Measurements from ENCODE around the gene EIF2S3.

Gene EIF2S3

GRCh38 chrX:24124244-24124799, 69.6 kb downstream of the EIF2S3 start:
- peaks cover 7% of the 10 kb centered on the region for H3K4me1 Mint-ChIP-seq
- DNase-seq = no peak
- H3K4me3 Mint-ChIP-seq = no peak overlapping the region
- H3K36me3 Mint-ChIP-seq (ENCODE audit: low read depth) = no peaks in the 10 kb centered on the region
- H3K27ac Mint-ChIP-seq = peak overlapping the region; percentile 79
- no peaks in the 10 kb centered on the region for H3K9me3 Mint-ChIP-seq
- no peaks in the 10 kb centered on the region for H3K27me3 Mint-ChIP-seq (ENCODE audit: low read depth, poor library complexity)
- no peak for TF ChIP-seq CTCF (IDR thresholded peaks at IDR 0.05)

GRCh38 chrX:24125028-24125612, 70.4 kb downstream of the EIF2S3 start:
- no peak for TF ChIP-seq CTCF (IDR thresholded peaks at IDR 0.05)
- no peak overlapping the region for H3K4me3 Mint-ChIP-seq
- H3K4me1 Mint-ChIP-seq = peaks cover 7% of the 10 kb centered on the region
- H3K9me3 Mint-ChIP-seq = no peaks in the 10 kb centered on the region
- no peaks in the 10 kb centered on the region for H3K36me3 Mint-ChIP-seq (ENCODE audit: low read depth)
- no peaks in the 10 kb centered on the region for H3K27me3 Mint-ChIP-seq (ENCODE audit: low read depth, poor library complexity)
- H3K27ac Mint-ChIP-seq = peak overlapping the region; percentile 79
- no peak for DNase-seq

All from nephron progenitor cell (in vitro differentiated cells).